ENCODE data around the gene STAT2.
"Not testable (repeated sequence)": the region's sequence is repeated elsewhere in the genome, so short reads cannot be mapped to it uniquely, and the experiment has no call there.

STAT2 gene

GRCh38 chr12:56350662-56351061 lies 9.2 kb downstream of the STAT2 start:
- Histone ChIP-seq H3K4me3 (ENCODE audit: low read depth, low read length) (no peak overlapping the region), H3K9me3 (ENCODE audit: severe bottlenecking) (no peaks in the 10 kb centered on the region), H3K27ac (no peak overlapping the region), H3K36me3 (peaks cover 56% of the 10 kb centered on the region), H3K27me3 (ENCODE audit: insufficient read depth, low read depth, severe bottlenecking) (no peaks in the 10 kb centered on the region)
- TF ChIP-seq, protein P1, sequence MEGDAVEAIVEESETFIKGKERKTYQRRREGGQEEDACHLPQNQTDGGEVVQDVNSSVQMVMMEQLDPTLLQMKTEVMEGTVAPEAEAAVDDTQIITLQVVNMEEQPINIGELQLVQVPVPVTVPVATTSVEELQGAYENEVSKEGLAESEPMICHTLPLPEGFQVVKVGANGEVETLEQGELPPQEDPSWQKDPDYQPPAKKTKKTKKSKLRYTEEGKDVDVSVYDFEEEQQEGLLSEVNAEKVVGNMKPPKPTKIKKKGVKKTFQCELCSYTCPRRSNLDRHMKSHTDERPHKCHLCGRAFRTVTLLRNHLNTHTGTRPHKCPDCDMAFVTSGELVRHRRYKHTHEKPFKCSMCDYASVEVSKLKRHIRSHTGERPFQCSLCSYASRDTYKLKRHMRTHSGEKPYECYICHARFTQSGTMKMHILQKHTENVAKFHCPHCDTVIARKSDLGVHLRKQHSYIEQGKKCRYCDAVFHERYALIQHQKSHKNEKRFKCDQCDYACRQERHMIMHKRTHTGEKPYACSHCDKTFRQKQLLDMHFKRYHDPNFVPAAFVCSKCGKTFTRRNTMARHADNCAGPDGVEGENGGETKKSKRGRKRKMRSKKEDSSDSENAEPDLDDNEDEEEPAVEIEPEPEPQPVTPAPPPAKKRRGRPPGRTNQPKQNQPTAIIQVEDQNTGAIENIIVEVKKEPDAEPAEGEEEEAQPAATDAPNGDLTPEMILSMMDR (IDR thresholded peaks at IDR 0.05; ENCODE audit: low read depth, low read length): no peak
- DNase-seq: no peak

DNA sequence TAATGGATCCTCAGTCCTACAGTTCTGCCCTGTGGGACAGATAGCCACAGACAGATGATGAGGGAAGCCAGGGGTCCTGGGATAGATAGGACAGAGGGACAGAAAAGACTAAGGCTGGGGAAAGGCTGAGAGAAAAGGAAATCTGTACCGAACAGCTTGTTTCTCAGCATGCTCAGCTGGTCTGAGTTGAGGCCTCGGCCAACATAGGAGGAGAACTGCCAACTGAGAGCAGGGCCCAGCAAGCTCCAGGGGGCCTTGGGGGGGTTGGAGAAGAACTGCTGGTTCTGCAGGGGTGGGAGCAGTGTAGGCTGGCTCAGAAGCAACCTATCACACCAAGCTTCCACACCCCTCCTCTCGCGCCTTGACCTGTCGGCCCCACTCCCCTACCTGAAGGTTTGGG lies 11.1 kb downstream of the STAT2 start:
- TF ChIP-seq, protein P1 (IDR thresholded peaks at IDR 0.05; ENCODE audit: low read depth, low read length): no peak

GRCh38 chr12:56347255-56347654 lies 12.7 kb downstream of the STAT2 start:
- H3K27ac ChIP-seq; H3K9me3 ChIP-seq (ENCODE audit: severe bottlenecking); H3K4me3 ChIP-seq (ENCODE audit: low read depth, low read length); H3K27me3 ChIP-seq (ENCODE audit: insufficient read depth, low read depth, severe bottlenecking); DNase-seq: not testable (repeated sequence)
- peaks cover 50% of the 10 kb centered on the region for H3K36me3 ChIP-seq

More for the DNA sequence above, 11.1 kb downstream of the STAT2 start:
- Histone ChIP-seq H3K9me3 (ENCODE audit: severe bottlenecking) (no peaks in the 10 kb centered on the region), H3K36me3 (peaks cover 48% of the 10 kb centered on the region), H3K27ac (no peak overlapping the region), H3K4me3 (ENCODE audit: low read depth, low read length) (no peak overlapping the region), H3K27me3 (ENCODE audit: insufficient read depth, low read depth, severe bottlenecking) (no peaks in the 10 kb centered on the region)
- DNase-seq: no peak

DNA sequence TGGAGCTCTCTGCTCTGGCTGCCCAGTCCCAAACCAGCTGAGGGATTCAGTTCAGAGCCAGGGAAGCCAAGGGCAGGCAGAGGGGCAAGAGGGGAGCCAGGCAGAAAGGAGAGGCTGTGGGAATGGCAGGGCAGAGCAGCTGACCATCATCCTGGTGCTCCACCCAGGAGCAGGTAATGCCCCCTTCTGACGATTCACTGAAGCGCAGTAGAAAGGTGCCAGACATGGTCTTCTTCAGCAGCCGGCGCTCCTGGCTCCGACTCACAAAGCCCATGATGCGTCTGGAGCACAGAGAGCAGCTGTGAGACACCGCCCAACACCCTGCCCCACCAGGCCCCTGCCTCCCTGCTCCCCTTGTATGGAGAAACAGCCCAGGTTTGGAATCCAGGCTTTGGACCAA lies 13.2 kb downstream of the STAT2 start:
- H3K4me3 ChIP-seq (ENCODE audit: low read depth, low read length): no peak overlapping the region
- TF ChIP-seq, protein P1 (IDR thresholded peaks at IDR 0.05; ENCODE audit: low read depth, low read length): peak; percentile 63
- peak; percentile 56 for DNase-seq
- no peaks in the 10 kb centered on the region for H3K27me3 ChIP-seq (ENCODE audit: insufficient read depth, low read depth, severe bottlenecking)
- no peaks in the 10 kb centered on the region for H3K9me3 ChIP-seq (ENCODE audit: severe bottlenecking)
- peaks cover 50% of the 10 kb centered on the region for H3K36me3 ChIP-seq
- H3K27ac ChIP-seq: no peak overlapping the region

DNA sequence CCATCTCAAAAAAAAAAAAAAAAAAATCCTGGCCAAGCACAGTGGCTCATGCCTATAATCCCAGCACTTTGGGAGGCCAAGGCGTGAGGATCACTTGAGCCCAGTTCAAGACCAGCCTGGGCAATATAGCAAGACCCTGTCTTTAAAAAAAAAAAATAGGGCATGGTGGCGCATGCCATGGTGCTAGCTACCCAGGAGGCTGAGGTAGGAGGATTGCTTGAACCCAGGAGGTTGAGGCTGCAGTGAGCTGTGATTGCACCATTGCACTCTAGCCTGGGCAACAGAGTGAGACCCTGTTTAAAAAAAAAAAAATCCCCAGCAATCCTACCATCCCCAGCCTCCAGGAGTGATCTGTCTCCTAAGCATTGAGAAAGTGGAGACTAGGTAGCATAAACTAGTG lies 17.6 kb downstream of the STAT2 start:
- not testable (repeated sequence) for H3K4me3 ChIP-seq (ENCODE audit: low read depth, low read length); H3K9me3 ChIP-seq (ENCODE audit: severe bottlenecking); H3K27ac ChIP-seq; H3K27me3 ChIP-seq (ENCODE audit: insufficient read depth, low read depth, severe bottlenecking); DNase-seq
- H3K36me3 ChIP-seq: peaks cover 16% of the 10 kb centered on the region

- DNase-seq: no peak
- no peak overlapping the region for H3K27ac ChIP-seq
- H3K36me3 ChIP-seq: peaks cover 13% of the 10 kb centered on the region
- TF ChIP-seq, protein P1 (IDR thresholded peaks at IDR 0.05; ENCODE audit: low read depth, low read length): no peak
- no peaks in the 10 kb centered on the region for H3K9me3 ChIP-seq (ENCODE audit: severe bottlenecking)
- H3K27me3 ChIP-seq (ENCODE audit: insufficient read depth, low read depth, severe bottlenecking): no peaks in the 10 kb centered on the region
- H3K4me3 ChIP-seq (ENCODE audit: low read depth, low read length): no peak overlapping the region
Measured at GRCh38 chr12:56341616-56342015, 18.3 kb downstream of the STAT2 start.

DNA sequence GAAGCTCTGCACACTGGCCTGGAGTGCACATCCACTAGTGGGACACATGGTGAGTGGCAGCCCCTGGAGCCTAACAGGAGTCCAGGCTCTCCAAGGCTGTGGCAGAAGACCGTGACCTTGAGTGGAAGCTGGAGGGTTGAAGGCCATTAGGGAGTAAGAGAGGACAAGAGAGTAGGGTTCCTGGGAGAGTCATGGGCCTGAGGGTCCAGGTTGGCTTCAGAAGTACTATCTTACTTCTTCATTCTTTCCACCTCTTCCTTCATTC lies 20.8 kb downstream of the STAT2 start:
- no peak for DNase-seq
- Histone ChIP-seq H3K4me3 (ENCODE audit: low read depth, low read length) (no peak overlapping the region), H3K27me3 (ENCODE audit: insufficient read depth, low read depth, severe bottlenecking) (no peaks in the 10 kb centered on the region), H3K36me3 (peaks cover 12% of the 10 kb centered on the region), H3K27ac (no peak overlapping the region), H3K9me3 (ENCODE audit: severe bottlenecking) (no peaks in the 10 kb centered on the region)
- TF ChIP-seq, protein P1 (IDR thresholded peaks at IDR 0.05; ENCODE audit: low read depth, low read length): no peak
